Upper lobe of right lung (tissue), 1 donor: ENCODE measurements around the gene ANXA1. TPM values are rescaled to one million over a fixed set of nuclear protein-coding genes. Genes with fewer than 3 reads are reported as not detected.

Experiments used
- ATAC-seq: fragments of 200-7000 bp; cut with Tn5 transposase; one replicate; pipeline ENCODE4 v1.9.1; 2020; ENCODE audit warnings: mild to moderate bottlenecking, moderate library complexity
- DNase-seq: peaks from one replicate; pipeline ENCODE4 v3.0.0-alpha.2; 2020
- H3K27ac ChIP-seq: fragments of 200-600 bp; one replicate; pipeline ENCODE4 v1.8.0; 2022
- H3K27me3 ChIP-seq: fragments of 200-600 bp; one replicate; pipeline ENCODE4 v1.8.0; 2022; ENCODE audit warnings: mild to moderate bottlenecking
- H3K36me3 ChIP-seq: fragments of 200-600 bp; one replicate; pipeline ENCODE4 v1.8.0; 2022
- H3K4me1 ChIP-seq: fragments of 200-600 bp; one replicate; pipeline ENCODE4 v1.8.0; 2022
- H3K4me3 ChIP-seq: fragments of 200-600 bp; one replicate; pipeline ENCODE4 v1.8.0; 2022; ENCODE audit warnings: mild to moderate bottlenecking
- H3K9me3 ChIP-seq: fragments of 200-600 bp; one replicate; pipeline ENCODE4 v1.8.0; 2022
- intact Hi-C: fragments of 100-400 bp; cut with DNase I; formaldehyde crosslinking; loops from one replicate; pipeline ENCODE4 v1.11.0; 2022
- total RNA-seq: library from RNA; stranded (reverse); fragmentation: NEBNext Ultra II Directional; extraction: Animal tissue kit (Norgen Biotek cat#: 25700); gene quantifications from one replicate; pipeline ENCODE4 v1.2.1, GENCODE V29; 2021
- TF ChIP-seq, protein P1 (sequence below): fragments of 200-600 bp; IDR thresholded peaks from one replicate; pipeline ENCODE4 v1.8.0; 2022; ENCODE audit warnings: antibody characterized with exemption
- donor health status: DM: no; HTN: yes; CAD: no; lungs with severe emphysema.

ANXA1 gene
- total RNA-seq, 1 donor from 2014 or later = 314 TPM

DNA sequence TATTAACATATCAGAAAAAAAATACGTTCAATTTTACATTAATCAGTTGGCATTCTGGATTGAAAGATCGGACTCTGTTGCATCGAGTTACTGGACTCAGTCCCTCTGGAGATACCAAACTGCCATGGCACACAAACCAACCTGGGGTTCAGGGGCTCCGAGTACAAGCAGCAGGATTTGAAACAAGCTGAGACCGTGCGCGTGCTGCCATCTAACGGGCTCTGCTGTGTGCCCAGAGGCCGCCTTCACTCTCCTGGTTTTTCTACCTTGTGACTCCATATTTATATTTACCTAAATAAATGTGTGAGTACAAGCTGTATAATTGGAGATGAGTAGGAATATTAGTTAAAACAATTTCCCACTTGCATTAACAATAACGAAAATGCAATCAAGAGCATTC, 48.2 kb downstream of the ANXA1 start:
- intact Hi-C loops = no loop called here
- H3K9me3 ChIP-seq = no peaks in the 10 kb centered on the region
- no peaks in the 10 kb centered on the region for H3K27me3 ChIP-seq
- DNase-seq (no peak), ATAC-seq (peak; percentile 39)
- TF ChIP-seq, protein P1, sequence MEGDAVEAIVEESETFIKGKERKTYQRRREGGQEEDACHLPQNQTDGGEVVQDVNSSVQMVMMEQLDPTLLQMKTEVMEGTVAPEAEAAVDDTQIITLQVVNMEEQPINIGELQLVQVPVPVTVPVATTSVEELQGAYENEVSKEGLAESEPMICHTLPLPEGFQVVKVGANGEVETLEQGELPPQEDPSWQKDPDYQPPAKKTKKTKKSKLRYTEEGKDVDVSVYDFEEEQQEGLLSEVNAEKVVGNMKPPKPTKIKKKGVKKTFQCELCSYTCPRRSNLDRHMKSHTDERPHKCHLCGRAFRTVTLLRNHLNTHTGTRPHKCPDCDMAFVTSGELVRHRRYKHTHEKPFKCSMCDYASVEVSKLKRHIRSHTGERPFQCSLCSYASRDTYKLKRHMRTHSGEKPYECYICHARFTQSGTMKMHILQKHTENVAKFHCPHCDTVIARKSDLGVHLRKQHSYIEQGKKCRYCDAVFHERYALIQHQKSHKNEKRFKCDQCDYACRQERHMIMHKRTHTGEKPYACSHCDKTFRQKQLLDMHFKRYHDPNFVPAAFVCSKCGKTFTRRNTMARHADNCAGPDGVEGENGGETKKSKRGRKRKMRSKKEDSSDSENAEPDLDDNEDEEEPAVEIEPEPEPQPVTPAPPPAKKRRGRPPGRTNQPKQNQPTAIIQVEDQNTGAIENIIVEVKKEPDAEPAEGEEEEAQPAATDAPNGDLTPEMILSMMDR = no peak
- no peak overlapping the region for H3K27ac ChIP-seq
- no peaks in the 10 kb centered on the region for H3K36me3 ChIP-seq
- no peaks in the 10 kb centered on the region for H3K4me1 ChIP-seq
- H3K4me3 ChIP-seq = no peak overlapping the region

- Histone ChIP-seq H3K9me3 (no peaks in the 10 kb centered on the region), H3K27ac (no peak overlapping the region), H3K4me1 (no peaks in the 10 kb centered on the region), H3K36me3 (no peaks in the 10 kb centered on the region), H3K27me3 (no peaks in the 10 kb centered on the region), H3K4me3 (no peak overlapping the region)
- ATAC-seq = peak; percentile 48
- DNase-seq = no peak
- TF ChIP-seq, protein P1 = peak; percentile 56
- intact Hi-C loops = no loop called here
Observed at GRCh38 chr9:73200694-73201452, 49.2 kb downstream of the ANXA1 start.

GRCh38 chr9:73202980-73203379, 51.3 kb downstream of the ANXA1 start:
- DNase-seq (no peak), ATAC-seq (peak; percentile 45)
- Histone ChIP-seq H3K27ac (no peak overlapping the region), H3K9me3 (no peaks in the 10 kb centered on the region), H3K36me3 (no peaks in the 10 kb centered on the region), H3K4me1 (no peaks in the 10 kb centered on the region), H3K4me3 (no peak overlapping the region), H3K27me3 (no peaks in the 10 kb centered on the region)
- intact Hi-C loops = no loop called here
- TF ChIP-seq, protein P1 = no peak

DNA sequence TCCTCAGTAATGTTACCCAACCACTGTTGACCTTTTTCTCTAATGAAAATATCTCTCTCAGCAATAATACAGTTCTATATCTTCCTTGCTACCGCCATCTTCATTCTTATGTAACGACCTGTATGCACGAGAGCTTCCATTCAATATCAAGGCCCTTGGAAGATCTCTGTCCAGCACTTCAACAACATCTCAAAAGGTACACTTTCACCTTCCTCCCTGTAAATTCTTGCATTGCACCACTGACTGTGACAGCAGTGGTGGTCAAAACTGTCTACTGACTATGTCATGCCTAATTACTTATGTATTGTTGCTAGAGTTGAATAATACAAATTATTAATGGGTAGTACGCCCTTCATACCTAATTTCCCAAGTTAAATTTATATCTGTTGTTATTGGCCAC, 53.3 kb downstream of the ANXA1 start:
- Histone ChIP-seq H3K27ac (no peak overlapping the region), H3K36me3 (no peaks in the 10 kb centered on the region), H3K9me3 (no peaks in the 10 kb centered on the region), H3K4me3 (no peak overlapping the region), H3K4me1 (no peaks in the 10 kb centered on the region), H3K27me3 (no peaks in the 10 kb centered on the region)
- intact Hi-C loops = no loop called here
- TF ChIP-seq, protein P1 = no peak
- peak; percentile 32 for ATAC-seq
- DNase-seq = no peak

DNA sequence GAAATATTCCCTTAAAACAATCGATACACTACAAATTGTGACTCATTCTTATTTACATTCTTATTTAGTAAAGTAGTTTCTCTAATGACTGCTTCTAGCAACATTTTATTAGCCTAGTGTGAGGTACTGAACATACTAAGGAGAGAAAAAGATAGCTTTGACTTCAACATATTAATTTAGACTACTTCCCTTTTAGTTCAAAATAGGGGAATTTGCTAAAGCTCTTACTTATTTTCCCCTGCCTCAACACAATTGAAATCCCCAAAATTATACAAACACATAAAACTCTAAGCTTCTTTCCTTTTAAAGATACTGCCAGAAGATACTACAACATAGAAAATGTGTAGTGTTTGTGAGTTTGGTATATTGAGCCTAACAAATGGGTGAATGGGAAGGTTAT, 55.2 kb downstream of the ANXA1 start:
- no peaks in the 10 kb centered on the region for H3K4me1 ChIP-seq
- TF ChIP-seq, protein P1 = no peak
- ATAC-seq = no peak
- H3K36me3 ChIP-seq = no peaks in the 10 kb centered on the region
- H3K27me3 ChIP-seq = no peaks in the 10 kb centered on the region
- no peak overlapping the region for H3K4me3 ChIP-seq
- intact Hi-C loops = no loop called here
- H3K27ac ChIP-seq = no peak overlapping the region
- no peak for DNase-seq
- H3K9me3 ChIP-seq = no peaks in the 10 kb centered on the region
